Neural cell (in vitro differentiated cells): ENCODE results near the gene NDUFS5. TPM values are rescaled to one million over a fixed set of nuclear protein-coding genes. Genes with fewer than 3 reads are reported as not detected.

Source experiments
- H2AFZ ChIP-seq: fragments of 200-600, 300-800 bp; sonication (generic), shearing (Covaris generic); 2 replicates; pipeline ENCODE4 v1.6.0; 2014; ENCODE audit warnings: low read depth, mild to moderate bottlenecking, antibody characterized with exemption, low read length, moderate library complexity
- H3F3A ChIP-seq: fragments of 200-600 bp; shearing (Covaris generic); 2 replicates; pipeline ENCODE4 v1.6.1; 2016; ENCODE audit warnings: mild to moderate bottlenecking, moderate library complexity, mixed read lengths, antibody characterized with exemption, low read length; ENCODE audit not compliant: insufficient read depth, poor library complexity, severe bottlenecking
- H3K27ac ChIP-seq: fragments of 200-600, 300-800 bp; sonication (generic), shearing (Covaris generic); 2 replicates; pipeline ENCODE4 v1.5.1; 2014; ENCODE audit warnings: mild to moderate bottlenecking, low read length, moderate library complexity
- H3K27me3 ChIP-seq: fragments of 300-800, 200-600 bp; sonication (generic), shearing (Covaris generic); 2 replicates; pipeline ENCODE4 v1.6.0; 2014; ENCODE audit warnings: mild to moderate bottlenecking, low read depth, low read length, moderate library complexity; ENCODE audit not compliant: insufficient read depth
- H3K36me3 ChIP-seq: fragments of 300-800, 200-600 bp; sonication (generic), shearing (Covaris generic); 2 replicates; pipeline ENCODE4 v1.5.1; 2014; ENCODE audit warnings: mild to moderate bottlenecking, antibody characterized with exemption, low read length, moderate library complexity; ENCODE audit not compliant: insufficient read depth
- H3K4me2 ChIP-seq: fragments of 300-800, 200-600 bp; sonication (generic), shearing (Covaris generic); 2 replicates; pipeline ENCODE4 v1.6.0; 2014; ENCODE audit warnings: mild to moderate bottlenecking, low read length
- H3K4me3 ChIP-seq: fragments of 300-800, 200-600 bp; sonication (generic), shearing (Covaris generic); 2 replicates; pipeline ENCODE4 v1.5.1; 2014; ENCODE audit warnings: mild to moderate bottlenecking, low read length, moderate library complexity
- H3K79me2 ChIP-seq: fragments of 200-600 bp; shearing (Covaris generic); replicated peaks from 2 replicates; pipeline ENCODE4 v1.6.0; 2014; ENCODE audit warnings: mild to moderate bottlenecking, low read length, moderate library complexity; ENCODE audit not compliant: insufficient read depth
- H3K9ac ChIP-seq: fragments of 300-800, 200-600 bp; sonication (generic), shearing (Covaris generic); 2 replicates; pipeline ENCODE4 v1.6.1; 2016; ENCODE audit warnings: mild to moderate bottlenecking, low read length, mixed read lengths
- H3K9me2 ChIP-seq: fragments of 200-600 bp; shearing (Covaris generic); 2 replicates; pipeline ENCODE4 v1.6.1; 2016; ENCODE audit warnings: mild to moderate bottlenecking, low read length, mixed read lengths; ENCODE audit not compliant: insufficient read depth
- H3K9me3 ChIP-seq: fragments of 200-600, 300-800 bp; sonication (generic), shearing (Covaris generic); 2 replicates; pipeline ENCODE4 v1.6.1; 2016; ENCODE audit warnings: mild to moderate bottlenecking, mixed run types, low read length, moderate library complexity, mixed read lengths
- H4K20me1 ChIP-seq: fragments of 200-600 bp; shearing (Covaris generic); 2 replicates; pipeline ENCODE4 v1.6.1; 2016; ENCODE audit warnings: mild to moderate bottlenecking, mixed run types; ENCODE audit not compliant: insufficient read depth
- EP300 ChIP-seq: fragments of 450-650 bp; conservative IDR thresholded peaks from 2 replicates; pipeline ENCODE4 v1.6.1; 2014; ENCODE audit warnings: antibody characterized with exemption, mild to moderate bottlenecking, moderate library complexity; ENCODE audit not compliant: poor library complexity, severe bottlenecking
- EZH2 ChIP-seq: fragments of 200-600, 300-800 bp; shearing (Covaris generic), sonication (generic); IDR thresholded peaks from 2 replicates; pipeline ENCODE4 v1.6.1; 2014; ENCODE audit warnings: antibody characterized with exemption, low read length, borderline replicate concordance, mild to moderate bottlenecking; ENCODE audit not compliant: insufficient read depth, poor library complexity, severe bottlenecking
- MXI1 ChIP-seq: fragments of 450-650 bp; conservative IDR thresholded peaks from 2 replicates; pipeline ENCODE4 v1.6.1; 2014; ENCODE audit warnings: antibody characterized with exemption, mild to moderate bottlenecking; ENCODE audit not compliant: poor library complexity, severe bottlenecking
- POLR2AphosphoS5 ChIP-seq: IDR thresholded peaks from 2 replicates; pipeline ENCODE4 v1.6.1; 2012
- RAD21 ChIP-seq: fragments of 450-650 bp; conservative IDR thresholded peaks from 2 replicates; pipeline ENCODE4 v1.6.1; 2014; ENCODE audit warnings: antibody characterized with exemption, mild to moderate bottlenecking, moderate library complexity
- SMC3 ChIP-seq: fragments of 450-650 bp; conservative IDR thresholded peaks from 2 replicates; pipeline ENCODE4 v1.6.1; 2014; ENCODE audit warnings: antibody characterized with exemption, mild to moderate bottlenecking, moderate library complexity; ENCODE audit not compliant: poor library complexity
- TAF1 ChIP-seq: IDR thresholded peaks from 2 replicates; pipeline ENCODE4 v1.6.1; 2012; ENCODE audit warnings: low read depth
- polyA plus RNA-seq: library from polyadenylated mRNA; depleted of rRNA; stranded (reverse); fragments of >200 nt; gene quantifications from 2 replicates; pipeline ENCODE4 v1.2.3, GENCODE V29; 2014
- TF ChIP-seq, protein P1 (sequence below): IDR thresholded peaks from 2 replicates; pipeline ENCODE4 v1.6.1; 2012; ENCODE audit warnings: borderline replicate concordance
- TF ChIP-seq, protein P2 (sequence below): fragments of 450-650 bp; IDR thresholded peaks from 2 replicates; pipeline ENCODE4 v1.5.1; 2014; ENCODE audit warnings: antibody characterized with exemption, mild to moderate bottlenecking, moderate library complexity; ENCODE audit not compliant: poor library complexity, severe bottlenecking

The NDUFS5 gene
- polyA plus RNA-seq, 1 donor from 2014 or later: 1,398 TPM

DNA sequence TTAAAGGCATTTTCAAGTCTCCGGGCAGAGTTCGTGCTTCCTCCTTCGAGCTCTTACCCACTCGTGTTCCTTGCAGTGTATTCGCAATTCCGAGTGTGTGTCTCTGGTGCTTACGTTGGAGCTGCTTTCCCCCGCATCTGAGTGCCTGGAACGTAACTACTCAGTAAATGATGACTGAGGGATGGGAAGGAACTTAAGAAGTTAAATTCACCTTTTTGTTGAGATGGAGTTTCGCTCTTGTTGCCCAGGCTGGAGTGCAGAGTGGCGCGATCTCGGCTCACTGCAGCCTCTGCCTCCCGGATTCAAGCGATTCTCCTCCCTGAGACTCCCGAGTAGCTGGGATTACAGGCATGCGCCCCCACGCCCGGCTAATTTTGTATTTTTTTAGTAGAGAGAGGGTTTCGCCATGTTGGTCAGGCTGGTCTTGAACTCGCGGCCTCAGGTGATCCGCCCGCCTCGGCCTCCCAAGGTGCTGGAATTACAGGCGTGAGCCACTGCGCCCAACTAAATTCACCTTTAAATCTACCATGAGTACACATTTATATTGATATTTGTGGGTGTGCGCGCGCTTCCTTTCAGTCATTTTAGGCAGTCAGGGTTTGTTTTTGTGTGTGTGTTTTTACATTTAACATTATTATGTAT is 837 bp downstream of the NDUFS5 start:
- H3K9ac ChIP-seq: peak overlapping the region; percentile 93
- peaks cover 6% of the 10 kb centered on the region for H3K36me3 ChIP-seq
- peak overlapping the region; percentile 96 for H3K27ac ChIP-seq
- peaks cover 37% of the 10 kb centered on the region for H3K79me2 ChIP-seq
- H3K27me3 ChIP-seq: no peaks in the 10 kb centered on the region
- TF ChIP-seq TAF1: no peak
- TF ChIP-seq SMC3: peak; percentile 4
- TF ChIP-seq POLR2AphosphoS5: no peak
- peak overlapping the region; percentile 74 for H3K4me3 ChIP-seq
- no peaks in the 10 kb centered on the region for H4K20me1 ChIP-seq
- no peaks in the 10 kb centered on the region for H3F3A ChIP-seq
- H2AFZ ChIP-seq: peak overlapping the region; percentile 81
- no peaks in the 10 kb centered on the region for H3K9me2 ChIP-seq
- no peaks in the 10 kb centered on the region for H3K9me3 ChIP-seq
- H3K4me2 ChIP-seq: peak overlapping the region; percentile 60

DNA sequence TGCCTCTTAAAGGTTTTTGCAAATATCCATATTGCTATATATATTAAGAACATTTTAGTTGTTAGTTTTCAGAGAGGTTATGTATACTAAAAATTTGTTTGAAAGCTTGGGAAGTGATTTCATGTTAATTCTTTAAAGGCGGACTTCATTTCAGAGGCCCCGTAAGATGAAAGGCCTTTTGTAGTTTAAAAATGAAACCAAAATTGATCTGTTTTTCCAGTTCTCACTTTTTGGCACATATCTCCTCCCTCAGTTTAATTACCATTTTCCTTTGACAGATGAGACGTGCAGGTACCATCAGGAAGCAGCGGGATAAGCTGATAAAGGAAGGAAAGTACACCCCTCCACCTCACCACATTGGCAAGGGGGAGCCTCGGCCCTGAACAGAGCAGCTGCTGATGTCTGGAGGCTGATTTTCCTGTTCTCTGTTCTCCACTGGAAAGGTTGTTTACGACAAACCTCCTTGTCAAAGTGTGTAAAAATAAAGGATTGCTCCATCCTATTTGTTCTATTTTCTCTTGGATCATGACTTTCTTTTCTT is 8.0 kb downstream of the NDUFS5 start:
- Histone ChIP-seq H3K4me2 (no peak overlapping the region), H3K9me3 (no peaks in the 10 kb centered on the region), H4K20me1 (no peaks in the 10 kb centered on the region), H3K79me2 (peaks cover 11% of the 10 kb centered on the region), H2AFZ (no peak overlapping the region), H3K36me3 (peaks cover 5% of the 10 kb centered on the region), H3F3A (no peaks in the 10 kb centered on the region), H3K9ac (no peak overlapping the region), H3K4me3 (no peak overlapping the region), H3K27ac (no peak overlapping the region), H3K9me2 (no peaks in the 10 kb centered on the region), H3K27me3 (no peaks in the 10 kb centered on the region)
- no peak for TF ChIP-seq MXI1
- TF ChIP-seq EP300: no peak
- TF ChIP-seq, protein P1, sequence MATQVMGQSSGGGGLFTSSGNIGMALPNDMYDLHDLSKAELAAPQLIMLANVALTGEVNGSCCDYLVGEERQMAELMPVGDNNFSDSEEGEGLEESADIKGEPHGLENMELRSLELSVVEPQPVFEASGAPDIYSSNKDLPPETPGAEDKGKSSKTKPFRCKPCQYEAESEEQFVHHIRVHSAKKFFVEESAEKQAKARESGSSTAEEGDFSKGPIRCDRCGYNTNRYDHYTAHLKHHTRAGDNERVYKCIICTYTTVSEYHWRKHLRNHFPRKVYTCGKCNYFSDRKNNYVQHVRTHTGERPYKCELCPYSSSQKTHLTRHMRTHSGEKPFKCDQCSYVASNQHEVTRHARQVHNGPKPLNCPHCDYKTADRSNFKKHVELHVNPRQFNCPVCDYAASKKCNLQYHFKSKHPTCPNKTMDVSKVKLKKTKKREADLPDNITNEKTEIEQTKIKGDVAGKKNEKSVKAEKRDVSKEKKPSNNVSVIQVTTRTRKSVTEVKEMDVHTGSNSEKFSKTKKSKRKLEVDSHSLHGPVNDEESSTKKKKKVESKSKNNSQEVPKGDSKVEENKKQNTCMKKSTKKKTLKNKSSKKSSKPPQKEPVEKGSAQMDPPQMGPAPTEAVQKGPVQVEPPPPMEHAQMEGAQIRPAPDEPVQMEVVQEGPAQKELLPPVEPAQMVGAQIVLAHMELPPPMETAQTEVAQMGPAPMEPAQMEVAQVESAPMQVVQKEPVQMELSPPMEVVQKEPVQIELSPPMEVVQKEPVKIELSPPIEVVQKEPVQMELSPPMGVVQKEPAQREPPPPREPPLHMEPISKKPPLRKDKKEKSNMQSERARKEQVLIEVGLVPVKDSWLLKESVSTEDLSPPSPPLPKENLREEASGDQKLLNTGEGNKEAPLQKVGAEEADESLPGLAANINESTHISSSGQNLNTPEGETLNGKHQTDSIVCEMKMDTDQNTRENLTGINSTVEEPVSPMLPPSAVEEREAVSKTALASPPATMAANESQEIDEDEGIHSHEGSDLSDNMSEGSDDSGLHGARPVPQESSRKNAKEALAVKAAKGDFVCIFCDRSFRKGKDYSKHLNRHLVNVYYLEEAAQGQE: no peak
- no peak for TF ChIP-seq SMC3
- TF ChIP-seq, protein P2, sequence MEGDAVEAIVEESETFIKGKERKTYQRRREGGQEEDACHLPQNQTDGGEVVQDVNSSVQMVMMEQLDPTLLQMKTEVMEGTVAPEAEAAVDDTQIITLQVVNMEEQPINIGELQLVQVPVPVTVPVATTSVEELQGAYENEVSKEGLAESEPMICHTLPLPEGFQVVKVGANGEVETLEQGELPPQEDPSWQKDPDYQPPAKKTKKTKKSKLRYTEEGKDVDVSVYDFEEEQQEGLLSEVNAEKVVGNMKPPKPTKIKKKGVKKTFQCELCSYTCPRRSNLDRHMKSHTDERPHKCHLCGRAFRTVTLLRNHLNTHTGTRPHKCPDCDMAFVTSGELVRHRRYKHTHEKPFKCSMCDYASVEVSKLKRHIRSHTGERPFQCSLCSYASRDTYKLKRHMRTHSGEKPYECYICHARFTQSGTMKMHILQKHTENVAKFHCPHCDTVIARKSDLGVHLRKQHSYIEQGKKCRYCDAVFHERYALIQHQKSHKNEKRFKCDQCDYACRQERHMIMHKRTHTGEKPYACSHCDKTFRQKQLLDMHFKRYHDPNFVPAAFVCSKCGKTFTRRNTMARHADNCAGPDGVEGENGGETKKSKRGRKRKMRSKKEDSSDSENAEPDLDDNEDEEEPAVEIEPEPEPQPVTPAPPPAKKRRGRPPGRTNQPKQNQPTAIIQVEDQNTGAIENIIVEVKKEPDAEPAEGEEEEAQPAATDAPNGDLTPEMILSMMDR: no peak
- no peak for TF ChIP-seq TAF1
- TF ChIP-seq RAD21: no peak

DNA sequence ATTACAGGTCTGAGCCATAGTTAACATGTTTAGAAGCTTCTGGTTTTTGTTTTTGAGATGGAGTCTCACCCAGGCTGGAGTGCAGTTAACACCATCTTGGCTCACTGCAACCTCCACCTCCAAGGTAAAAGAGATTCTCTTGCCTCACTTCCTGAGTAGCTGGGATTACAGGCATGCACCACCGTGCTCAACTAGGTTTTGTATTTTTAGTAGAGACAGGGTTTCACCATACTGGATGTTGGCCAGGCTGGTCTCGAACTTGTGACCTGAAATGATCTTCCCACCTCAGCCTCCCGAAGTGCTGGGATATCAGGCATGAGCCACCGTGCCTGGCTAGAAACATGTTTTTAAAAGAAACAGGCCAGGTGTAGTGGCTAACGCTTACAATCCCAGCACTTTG is 10.5 kb downstream of the NDUFS5 start:
- Histone ChIP-seq H3K27me3 (no peaks in the 10 kb centered on the region), H3K27ac (no peak overlapping the region), H3K36me3 (peaks cover 5% of the 10 kb centered on the region), H2AFZ (no peak overlapping the region), H3K9me3 (no peaks in the 10 kb centered on the region), H3K9ac (no peak overlapping the region), H3F3A (no peaks in the 10 kb centered on the region), H3K79me2 (peaks cover under 1% of the 10 kb centered on the region), H4K20me1 (no peaks in the 10 kb centered on the region), H3K4me2 (no peak overlapping the region), H3K4me3 (no peak overlapping the region), H3K9me2 (no peaks in the 10 kb centered on the region)
- TF ChIP-seq, protein P1: no peak
- TF ChIP-seq EZH2 (no peak), RAD21 (no peak), POLR2AphosphoS5 (no peak), TAF1 (no peak)
